CD8-positive, alpha-beta memory T cell (primary cell): Measurements from ENCODE around the gene PLCB2. TPM values are rescaled to one million over a fixed set of nuclear protein-coding genes. Genes with fewer than 3 reads are reported as not detected.

Source experiments
- CTCF ChIA-PET: fragments of 350-600 bp; sonication (Branson Sonifier 250); formaldehyde crosslinking; loops from one replicate; lab custom pipeline; 2021; ENCODE audit warnings: antibody characterized with exemption; lab: Charles Lee
- POLR2A ChIA-PET: fragments of 350-600 bp; sonication (Branson Sonifier 250); formaldehyde crosslinking; loops from one replicate; lab custom pipeline; 2021; ENCODE audit warnings: antibody characterized with exemption; lab: Charles Lee
- DNase-seq, 5 donors: peaks; one replicate each; pipeline versions ENCODE4 v3.0.0 to v3.0.0-alpha.2; 2020 to 2022; ENCODE audit warnings: mixed read lengths in 1 of 5
- H3K27ac ChIP-seq: one replicate; pipeline ENCODE4 v1.7.0; 2013; ENCODE audit warnings: low read depth, mild to moderate bottlenecking, low read length, moderate library complexity
- H3K27me3 ChIP-seq: 2 replicates; pipeline ENCODE4 v1.7.0; 2013; ENCODE audit warnings: low read length, mild to moderate bottlenecking; ENCODE audit not compliant: insufficient read depth, poor library complexity, severe bottlenecking
- H3K36me3 ChIP-seq: 2 replicates; pipeline ENCODE4 v1.7.0; 2013; ENCODE audit warnings: mild to moderate bottlenecking, low read length, moderate library complexity; ENCODE audit not compliant: insufficient read depth
- H3K4me1 ChIP-seq: 2 replicates; pipeline ENCODE4 v1.7.0; 2013; ENCODE audit warnings: mild to moderate bottlenecking, low read length, moderate library complexity; ENCODE audit not compliant: insufficient read depth
- H3K4me3 ChIP-seq: 2 replicates; pipeline ENCODE4 v1.7.0; 2013; ENCODE audit warnings: mild to moderate bottlenecking, low read length
- H3K9me3 ChIP-seq: 2 replicates; pipeline ENCODE4 v1.7.0; 2013; ENCODE audit warnings: mild to moderate bottlenecking, low read length
- H3K27ac Mint-ChIP-seq, 8 donors: one replicate each; pipeline ENCODE4 v1.8.0; 2020 to 2021; ENCODE audit warnings: mixed read lengths in 8 of 8, mild to moderate bottlenecking in 6 of 8, inconsistent platforms in 3 of 8, moderate library complexity in 3 of 8
- H3K27me3 Mint-ChIP-seq, 2 donors: one replicate each; pipeline ENCODE4 v1.8.0; 2020 to 2021; ENCODE audit warnings: mixed read lengths in 2 of 2, mild to moderate bottlenecking in 1 of 2, moderate library complexity in 1 of 2
- H3K36me3 Mint-ChIP-seq, 3 donors: one replicate each; pipeline ENCODE4 v1.8.0; 2020 to 2021; ENCODE audit warnings: mixed read lengths in 3 of 3, inconsistent platforms in 1 of 3, mild to moderate bottlenecking in 1 of 3
- H3K4me1 Mint-ChIP-seq, 3 donors: one replicate each; pipeline ENCODE4 v1.8.0; 2020 to 2021; ENCODE audit warnings: mixed read lengths in 3 of 3, inconsistent platforms in 1 of 3, mild to moderate bottlenecking in 1 of 3
- H3K4me3 Mint-ChIP-seq, 7 donors: one replicate each; pipeline ENCODE4 v1.8.0; 2020 to 2021; ENCODE audit warnings: mixed read lengths in 7 of 7, mild to moderate bottlenecking in 6 of 7, moderate library complexity in 4 of 7, inconsistent platforms in 2 of 7
- H3K9me3 Mint-ChIP-seq, 5 donors: one replicate each; pipeline ENCODE4 v1.8.0; 2020 to 2022; ENCODE audit warnings: mixed read lengths in 5 of 5, mild to moderate bottlenecking in 3 of 5, moderate library complexity in 2 of 5, inconsistent platforms in 1 of 5
- polyA plus RNA-seq: library from polyadenylated mRNA; unstranded; fragments of 300-500 nt; fragmentation: Illumina TruSeq; gene quantifications from one replicate; pipeline ENCODE4 v1.2.3, GENCODE V29; 2021
- total RNA-seq, 2 experiments: library from RNA; stranded (reverse); gene quantifications; one replicate each; pipeline ENCODE4 v1.2.3, GENCODE V29; 2021

Gene PLCB2
- total and polyA plus RNA-seq, 3 experiments from 2014 or later, result 34.8 to 57.7 (median 57.3) TPM

GRCh38 chr15:40277471-40277870, 30.3 kb downstream of the PLCB2 start:
- Histone ChIP-seq H3K4me3 (no peak overlapping the region), H3K9me3 (no peaks in the 10 kb centered on the region), H3K4me1 (peaks cover 6% of the 10 kb centered on the region), H3K27ac (no peak overlapping the region), H3K36me3 (no peaks in the 10 kb centered on the region), H3K27me3 (peaks cover 26% of the 10 kb centered on the region)
- CTCF ChIA-PET, result interaction anchor here (1.0 to 12.2 kb wide), 9 partner anchors 13 to 232 kb away, joined by 3 to 268 read pairs (median 27); partner anchors contain the start of genes CCDC9B and PLCB2
- Mint-ChIP-seq H3K27me3 (peaks cover 7 to 39% of the 10 kb centered on the region in 2 donors), H3K27ac (no peak overlapping the region), H3K4me1 (peaks cover 4 to 10% (median 5%) of the 10 kb centered on the region in 3 donors), H3K9me3 (no peaks in the 10 kb centered on the region), H3K4me3 (no peak overlapping the region), H3K36me3 (no peaks in the 10 kb centered on the region)
- DNase-seq, result no peak
- POLR2A ChIA-PET, result no interaction called here

GRCh38 chr15:40276927-40277326, 30.8 kb downstream of the PLCB2 start:
- ChIA-PET CTCF (interaction anchor here (1.2 to 12.2 kb wide), 6 partner anchors 14 to 231 kb away, joined by 3 to 268 read pairs (median 100); partner anchors contain the start of genes CCDC9B, PAK6 and PLCB2), POLR2A (no interaction called here)
- no peaks in the 10 kb centered on the region for H3K9me3 ChIP-seq
- no peaks in the 10 kb centered on the region for H3K36me3 Mint-ChIP-seq
- no peaks in the 10 kb centered on the region for H3K36me3 ChIP-seq
- H3K27ac Mint-ChIP-seq, result no peak overlapping the region
- no peak overlapping the region for H3K4me3 Mint-ChIP-seq
- H3K27ac ChIP-seq, result no peak overlapping the region
- peaks cover 7 to 39% of the 10 kb centered on the region in 2 donors for H3K27me3 Mint-ChIP-seq
- no peak for DNase-seq
- peaks cover 4 to 10% (median 5%) of the 10 kb centered on the region in 3 donors for H3K4me1 Mint-ChIP-seq
- peaks cover 6% of the 10 kb centered on the region for H3K4me1 ChIP-seq
- no peaks in the 10 kb centered on the region for H3K9me3 Mint-ChIP-seq
- H3K4me3 ChIP-seq, result no peak overlapping the region
- peaks cover 26% of the 10 kb centered on the region for H3K27me3 ChIP-seq

- Histone ChIP-seq H3K36me3 (no peaks in the 10 kb centered on the region), H3K27me3 (peaks cover 23% of the 10 kb centered on the region), H3K27ac (no peak overlapping the region), H3K4me1 (peaks cover 6% of the 10 kb centered on the region), H3K9me3 (no peaks in the 10 kb centered on the region), H3K4me3 (no peak overlapping the region)
- ChIA-PET POLR2A (interaction anchor here (1.2 kb wide), 1 partner anchor 38 kb away, joined by 3 read pairs; no protein-coding TSS in a partner anchor), CTCF (interaction anchor here (1.0 to 12.2 kb wide), 13 partner anchors 13 to 488 kb away, joined by 3 to 268 read pairs (median 10); partner anchors contain the start of genes CCDC9B, INAFM2, PAK6 and PLCB2)
- H3K27ac Mint-ChIP-seq, result no peak overlapping the region
- H3K27me3 Mint-ChIP-seq, result peaks cover 7 to 36% of the 10 kb centered on the region in 2 donors
- H3K36me3 Mint-ChIP-seq, result no peaks in the 10 kb centered on the region
- no peak overlapping the region for H3K4me3 Mint-ChIP-seq
- DNase-seq, result no peak
- peaks cover 4 to 10% (median 5%) of the 10 kb centered on the region in 3 donors for H3K4me1 Mint-ChIP-seq
- no peaks in the 10 kb centered on the region for H3K9me3 Mint-ChIP-seq
Measured at GRCh38 chr15:40275954-40276353, 31.8 kb downstream of the PLCB2 start.

GRCh38 chr15:40275523-40275922, 32.2 kb downstream of the PLCB2 start:
- peaks cover 7 to 31% of the 10 kb centered on the region in 2 donors for H3K27me3 Mint-ChIP-seq

GRCh38 chr15:40274350-40275274, 33.1 kb downstream of the PLCB2 start:
- H3K4me1 Mint-ChIP-seq, result peaks cover 4 to 10% (median 5%) of the 10 kb centered on the region in 3 donors
- no peaks in the 10 kb centered on the region for H3K9me3 Mint-ChIP-seq
- no peaks in the 10 kb centered on the region for H3K36me3 ChIP-seq
- peaks cover 4 to 27% of the 10 kb centered on the region in 2 donors for H3K27me3 Mint-ChIP-seq
- no peak overlapping the region for H3K4me3 ChIP-seq
- H3K4me3 Mint-ChIP-seq, result peak overlapping the region in 1 of 7 donors; percentile 22
- H3K4me1 ChIP-seq, result peaks cover 5% of the 10 kb centered on the region
- ChIA-PET POLR2A (interaction anchor here (1.0 to 1.2 kb wide), 2 partner anchors 39 to 57 kb away, joined by 3 to 4 read pairs; no protein-coding TSS in a partner anchor), CTCF (interaction anchor here (0.6 to 12.2 kb wide), 52 partner anchors 9 to 500 kb away, joined by 3 to 268 read pairs (median 5); partner anchors contain the start of genes ANKRD63, BMF, CCDC9B and DISP2)
- H3K27ac ChIP-seq, result no peak overlapping the region
- no peak overlapping the region for H3K27ac Mint-ChIP-seq
- H3K9me3 ChIP-seq, result no peaks in the 10 kb centered on the region
- peaks cover 16% of the 10 kb centered on the region for H3K27me3 ChIP-seq
- DNase-seq, result peak; percentile 81 to 90 (median 83)
- no peaks in the 10 kb centered on the region for H3K36me3 Mint-ChIP-seq

More at GRCh38 chr15:40275523-40275922, 32.2 kb downstream of the PLCB2 start:
- Histone ChIP-seq H3K27me3 (peaks cover 19% of the 10 kb centered on the region), H3K4me1 (peaks cover 6% of the 10 kb centered on the region), H3K9me3 (no peaks in the 10 kb centered on the region), H3K36me3 (no peaks in the 10 kb centered on the region), H3K27ac (no peak overlapping the region), H3K4me3 (no peak overlapping the region)
- ChIA-PET POLR2A (interaction anchor here (1.2 kb wide), 1 partner anchor 38 kb away, joined by 3 read pairs; no protein-coding TSS in a partner anchor), CTCF (interaction anchor here (1.0 to 12.2 kb wide), 19 partner anchors 11 to 487 kb away, joined by 3 to 268 read pairs (median 10); partner anchors contain the start of genes CCDC9B, INAFM2, PLCB2 and SRP14)
- H3K4me3 Mint-ChIP-seq, result no peak overlapping the region
- no peaks in the 10 kb centered on the region for H3K36me3 Mint-ChIP-seq
- no peaks in the 10 kb centered on the region for H3K9me3 Mint-ChIP-seq
- DNase-seq, result no peak
- H3K4me1 Mint-ChIP-seq, result peaks cover 4 to 10% (median 5%) of the 10 kb centered on the region in 3 donors
- H3K27ac Mint-ChIP-seq, result no peak overlapping the region

GRCh38 chr15:40273428-40273827, 34.3 kb downstream of the PLCB2 start:
- Mint-ChIP-seq H3K4me1 (peaks cover 3 to 4% (median 4%) of the 10 kb centered on the region in 3 donors), H3K27me3 (peaks cover 1 to 16% of the 10 kb centered on the region in 2 donors), H3K9me3 (no peaks in the 10 kb centered on the region), H3K27ac (peak overlapping the region in 1 of 8 donors; percentile 47), H3K36me3 (no peaks in the 10 kb centered on the region), H3K4me3 (no peak overlapping the region)
- H3K27ac ChIP-seq, result no peak overlapping the region
- no peak for DNase-seq
- H3K4me1 ChIP-seq, result no peaks in the 10 kb centered on the region
- ChIA-PET POLR2A (no interaction called here), CTCF (interaction anchor here (0.9 to 12.2 kb wide), 20 partner anchors 9 to 489 kb away, joined by 3 to 268 read pairs (median 8); partner anchors contain the start of genes ANKRD63, BMF, CCDC9B and PLCB2)
- H3K36me3 ChIP-seq, result no peaks in the 10 kb centered on the region
- no peak overlapping the region for H3K4me3 ChIP-seq
- H3K27me3 ChIP-seq, result peaks cover 8% of the 10 kb centered on the region
- H3K9me3 ChIP-seq, result no peaks in the 10 kb centered on the region

- DNase-seq, result no peak
- Mint-ChIP-seq H3K36me3 (no peaks in the 10 kb centered on the region), H3K9me3 (no peaks in the 10 kb centered on the region), H3K4me1 (peaks cover 0 to 4% (median 2%) of the 10 kb centered on the region in 3 donors), H3K27ac (peak overlapping the region in 1 of 8 donors; percentile 50), H3K27me3 (peaks cover 1 to 9% of the 10 kb centered on the region in 2 donors), H3K4me3 (no peak overlapping the region)
- Histone ChIP-seq H3K27ac (no peak overlapping the region), H3K36me3 (no peaks in the 10 kb centered on the region), H3K4me3 (no peak overlapping the region), H3K4me1 (no peaks in the 10 kb centered on the region), H3K27me3 (no peaks in the 10 kb centered on the region), H3K9me3 (no peaks in the 10 kb centered on the region)
- CTCF ChIA-PET, result interaction anchor here (1.3 to 12.2 kb wide), 9 partner anchors 11 to 488 kb away, joined by 4 to 268 read pairs (median 36); partner anchors contain the start of genes ANKRD63, CCDC9B, PLCB2 and SRP14
- POLR2A ChIA-PET, result no interaction called here
Measured at GRCh38 chr15:40272485-40273056, 35.2 kb downstream of the PLCB2 start.
